ENCODE results near the gene OTUD3.

DNA sequence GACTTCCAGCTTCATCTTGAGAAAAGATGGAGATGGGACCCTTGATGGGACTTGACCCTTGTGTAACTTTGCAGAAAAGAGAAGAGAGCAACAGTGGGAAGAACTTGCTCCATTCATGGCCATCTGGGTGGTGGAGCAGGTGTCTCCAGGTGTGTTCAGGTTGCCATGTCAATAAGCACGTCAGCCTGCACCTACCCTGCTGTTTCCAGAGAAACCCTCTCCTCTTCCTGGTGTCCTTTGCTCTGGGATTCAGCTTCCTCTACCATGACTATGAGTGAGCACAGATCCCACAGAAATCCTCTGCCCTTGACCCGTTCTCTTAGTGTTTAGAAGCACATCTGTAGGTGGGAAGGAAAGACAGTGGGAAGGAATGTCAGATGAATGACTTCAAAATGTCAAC lies 21.8 kb upstream of the OTUD3 start:
- TF ChIP-seq, protein P1, sequence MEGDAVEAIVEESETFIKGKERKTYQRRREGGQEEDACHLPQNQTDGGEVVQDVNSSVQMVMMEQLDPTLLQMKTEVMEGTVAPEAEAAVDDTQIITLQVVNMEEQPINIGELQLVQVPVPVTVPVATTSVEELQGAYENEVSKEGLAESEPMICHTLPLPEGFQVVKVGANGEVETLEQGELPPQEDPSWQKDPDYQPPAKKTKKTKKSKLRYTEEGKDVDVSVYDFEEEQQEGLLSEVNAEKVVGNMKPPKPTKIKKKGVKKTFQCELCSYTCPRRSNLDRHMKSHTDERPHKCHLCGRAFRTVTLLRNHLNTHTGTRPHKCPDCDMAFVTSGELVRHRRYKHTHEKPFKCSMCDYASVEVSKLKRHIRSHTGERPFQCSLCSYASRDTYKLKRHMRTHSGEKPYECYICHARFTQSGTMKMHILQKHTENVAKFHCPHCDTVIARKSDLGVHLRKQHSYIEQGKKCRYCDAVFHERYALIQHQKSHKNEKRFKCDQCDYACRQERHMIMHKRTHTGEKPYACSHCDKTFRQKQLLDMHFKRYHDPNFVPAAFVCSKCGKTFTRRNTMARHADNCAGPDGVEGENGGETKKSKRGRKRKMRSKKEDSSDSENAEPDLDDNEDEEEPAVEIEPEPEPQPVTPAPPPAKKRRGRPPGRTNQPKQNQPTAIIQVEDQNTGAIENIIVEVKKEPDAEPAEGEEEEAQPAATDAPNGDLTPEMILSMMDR (IDR thresholded peaks at IDR 0.05) = no peak
- TF ChIP-seq ZFX (IDR thresholded peaks at IDR 0.05; ENCODE audit: borderline replicate concordance) = no peak

Data from 22Rv1 (cell line).